ENCODE data around the gene SPG7. TPM values are rescaled to one million over a fixed set of nuclear protein-coding genes. Genes with fewer than 3 reads are reported as not detected.

The SPG7 gene
- polyA plus RNA-seq, 1 donor from 2014 or later, result 216 TPM

GRCh38 chr16:89593841-89594240 is 85.6 kb downstream of the SPG7 start:
- no peaks in the 10 kb centered on the region for H3K79me2 ChIP-seq (replicated peaks; ENCODE audit: insufficient read depth, low read length)
- H3K9me2 ChIP-seq (ENCODE audit: insufficient read depth, low read length), result no peaks in the 10 kb centered on the region
- H3F3A ChIP-seq (ENCODE audit: insufficient read depth, low read length, poor library complexity, severe bottlenecking), result no peaks in the 10 kb centered on the region
- H4K20me1 ChIP-seq (ENCODE audit: insufficient read depth), result no peaks in the 10 kb centered on the region
- no peak overlapping the region for H3K9ac ChIP-seq (ENCODE audit: low read length)
- no peak overlapping the region for H3K4me2 ChIP-seq (ENCODE audit: low read length)
- no peak overlapping the region for H2AFZ ChIP-seq (ENCODE audit: low read depth, low read length)
- no peaks in the 10 kb centered on the region for H3K36me3 ChIP-seq (ENCODE audit: insufficient read depth, low read length)
- no peak overlapping the region for H3K27ac ChIP-seq (ENCODE audit: low read length)
- no peak overlapping the region for H3K4me3 ChIP-seq (ENCODE audit: low read length)
- H3K9me3 ChIP-seq (ENCODE audit: low read length), result no peaks in the 10 kb centered on the region
- H3K27me3 ChIP-seq (ENCODE audit: insufficient read depth, low read depth, low read length), result no peaks in the 10 kb centered on the region
- TF ChIP-seq POLR2AphosphoS5 (IDR thresholded peaks at IDR 0.05) (no peak), SMC3 (conservative IDR thresholded peaks at IDR 0.05; ENCODE audit: poor library complexity) (no peak), EP300 (conservative IDR thresholded peaks at IDR 0.05; ENCODE audit: poor library complexity, severe bottlenecking) (no peak), MXI1 (conservative IDR thresholded peaks at IDR 0.05; ENCODE audit: poor library complexity, severe bottlenecking) (no peak), TAF1 (IDR thresholded peaks at IDR 0.05; ENCODE audit: low read depth) (no peak), REST (IDR thresholded peaks at IDR 0.05; ENCODE audit: borderline replicate concordance) (no peak), CTCF (IDR thresholded peaks at IDR 0.05; ENCODE audit: poor library complexity, severe bottlenecking) (no peak), EZH2 (IDR thresholded peaks at IDR 0.05; ENCODE audit: borderline replicate concordance, insufficient read depth, low read length, poor library complexity, severe bottlenecking) (no peak), RAD21 (conservative IDR thresholded peaks at IDR 0.05) (no peak)

- Histone ChIP-seq H3K4me2 (ENCODE audit: low read length) (no peak overlapping the region), H3K9me3 (ENCODE audit: low read length) (no peaks in the 10 kb centered on the region), H3K9ac (ENCODE audit: low read length) (no peak overlapping the region), H3K79me2 (replicated peaks; ENCODE audit: insufficient read depth, low read length) (no peaks in the 10 kb centered on the region), H2AFZ (ENCODE audit: low read depth, low read length) (no peak overlapping the region), H3F3A (ENCODE audit: insufficient read depth, low read length, poor library complexity, severe bottlenecking) (no peaks in the 10 kb centered on the region), H3K36me3 (ENCODE audit: insufficient read depth, low read length) (no peaks in the 10 kb centered on the region), H4K20me1 (ENCODE audit: insufficient read depth) (no peaks in the 10 kb centered on the region), H3K9me2 (ENCODE audit: insufficient read depth, low read length) (no peaks in the 10 kb centered on the region), H3K4me3 (ENCODE audit: low read length) (no peak overlapping the region), H3K27ac (ENCODE audit: low read length) (no peak overlapping the region), H3K27me3 (ENCODE audit: insufficient read depth, low read depth, low read length) (no peaks in the 10 kb centered on the region)
- no peak for TF ChIP-seq POLR2AphosphoS5 (IDR thresholded peaks at IDR 0.05)
- no peak for TF ChIP-seq TAF1 (IDR thresholded peaks at IDR 0.05; ENCODE audit: low read depth)
- no peak for TF ChIP-seq MXI1 (conservative IDR thresholded peaks at IDR 0.05; ENCODE audit: poor library complexity, severe bottlenecking)
- TF ChIP-seq RAD21 (conservative IDR thresholded peaks at IDR 0.05), result no peak
These were observed 87.3 kb downstream of the SPG7 start for GRCh38 chr16:89595330-89596060.

Measured in neural cell (in vitro differentiated cells).